K562 (cell line): ENCODE measurements around the gene TSPAN16. TPM values are rescaled to one million over a fixed set of nuclear protein-coding genes. Genes with fewer than 3 reads are reported as not detected.
A peak's percentile ranks its signal among the peaks of the same experiment; 100 is the strongest.

ENCODE experiments used
- ATAC-seq: fragments of 200-7000 bp; cut with Tn5 transposase; 3 replicates; pipeline ENCODE4 v1.9.1; 2020; ENCODE audit warnings: moderate library complexity
- BruUV-seq: library from RNA; stranded (reverse); fragments of 400-500 nt; replicated peaks from 2 replicates; lab custom pipeline; 2021; lab: Mats Ljungman, UMichigan
- CTCF ChIA-PET: fragments of 300-600 bp; formaldehyde crosslinking; extraction: SDS; loops from one replicate; lab custom pipeline; 2021; ENCODE audit warnings: low intra/inter-chr PET ratio; lab: Yijun Ruan, JAX
- POLR2A ChIA-PET: fragments of 300-600, 350-650 bp; sonication (Branson Sonifier 250); formaldehyde crosslinking; extraction: SDS; loops from one replicate; lab custom pipeline; 2021; ENCODE audit warnings: antibody characterized with exemption, inconsistent platforms; lab: Yijun Ruan, JAX
- DNase-seq, 4 experiments: peaks; one replicate each; pipeline versions ENCODE4 v3.0.0 to v3.0.0-alpha.2; 2011 to 2018; ENCODE audit warnings: low spot score in 3 of 4, mixed read lengths in 3 of 4; ENCODE audit errors: extremely low read depth in 1 of 4
- FAIRE-seq: peaks from 2 replicates; lab custom pipeline; 2011; peaks lifted over from hg19 to GRCh38; lab: Jason Lieb, UNC
- H2AFZ ChIP-seq: 2 replicates; pipeline ENCODE4 v1.6.0; 2011; ENCODE audit warnings: low read depth, low read length, control low read depth, inconsistent platforms
- H3K27ac ChIP-seq: fragments of 200-600 bp; 3 replicates; pipeline ENCODE4 v1.8.0; 2011; ENCODE audit warnings: low read depth, mild to moderate bottlenecking, control low read depth, inconsistent platforms, low read length, moderate library complexity, mixed read lengths; ENCODE audit errors: extremely low read depth
- H3K27me3 ChIP-seq, 2 experiments: fragments of 300-600 bp in 1 of 2; 2 replicates in 1 of 2; 3 replicates in 1 of 2; pipeline versions ENCODE4 v1.6.0 to v1.8.0; 2011; ENCODE audit warnings: inconsistent platforms in 2 of 2, low read length in 2 of 2, mild to moderate bottlenecking in 1 of 2, mixed read lengths in 1 of 2, moderate library complexity in 1 of 2; ENCODE audit not compliant: control insufficient read depth in 2 of 2, insufficient read depth in 2 of 2
- H3K36me3 ChIP-seq: fragments of 300-600 bp; 3 replicates; pipeline ENCODE4 v1.8.0; 2011; ENCODE audit warnings: mild to moderate bottlenecking, low read length, inconsistent platforms; ENCODE audit not compliant: control insufficient read depth, insufficient read depth
- H3K4me1 ChIP-seq, 2 experiments: fragments of 200-600 bp in 1 of 2; replicated peaks in 1 of 2; 2 replicates in 1 of 2; 3 replicates in 1 of 2; pipeline versions ENCODE4 v1.5.1 to v1.8.0; 2011; ENCODE audit warnings: inconsistent platforms in 2 of 2, low read length in 2 of 2, mild to moderate bottlenecking in 1 of 2, mixed read lengths in 1 of 2, moderate library complexity in 1 of 2; ENCODE audit not compliant: control insufficient read depth in 2 of 2, insufficient read depth in 2 of 2
- H3K4me2 ChIP-seq: 2 replicates; pipeline ENCODE4 v1.6.1; 2011; ENCODE audit warnings: low read length, control low read depth, inconsistent platforms, mixed read lengths; ENCODE audit not compliant: insufficient read depth
- H3K4me3 ChIP-seq: fragments of 200-600 bp; sonication (generic), shearing (Covaris generic); 2 replicates; pipeline ENCODE4 v1.5.1; 2016; ENCODE audit warnings: control low read depth, inconsistent platforms
- H3K79me2 ChIP-seq: fragments of 200-600 bp; 3 replicates; pipeline ENCODE4 v1.8.0; 2011; ENCODE audit warnings: low read length, inconsistent platforms; ENCODE audit not compliant: control insufficient read depth, insufficient read depth
- H3K9ac ChIP-seq, 2 experiments: 2 replicates each; pipeline versions ENCODE4 v1.6.0 to v1.6.1; 2011; ENCODE audit warnings: low read depth in 2 of 2, low read length in 2 of 2, control low read depth in 1 of 2, inconsistent platforms in 1 of 2, mild to moderate bottlenecking in 1 of 2, mixed read lengths in 1 of 2; ENCODE audit not compliant: insufficient read depth in 1 of 2
- H3K9me1 ChIP-seq: one replicate; pipeline ENCODE4 v1.6.0; 2011; ENCODE audit warnings: inconsistent platforms, mild to moderate bottlenecking, low read length, moderate library complexity; ENCODE audit not compliant: control insufficient read depth, insufficient read depth
- H3K9me3 ChIP-seq: replicated peaks from 2 replicates; pipeline ENCODE4 v1.5.1; 2011; ENCODE audit warnings: low read depth, low read length, inconsistent platforms; ENCODE audit not compliant: control insufficient read depth, insufficient read depth
- H4K20me1 ChIP-seq: replicated peaks from 2 replicates; pipeline ENCODE4 v1.6.1; 2011; ENCODE audit warnings: low read length, inconsistent platforms, mixed read lengths; ENCODE audit not compliant: control insufficient read depth, insufficient read depth
- ARID1B ChIP-seq: fragments of 450-650 bp; IDR thresholded peaks from 2 replicates; pipeline ENCODE4 v1.6.1; 2016; ENCODE audit warnings: antibody characterized with exemption, mild to moderate bottlenecking, inconsistent platforms
- ETS2 ChIP-seq: IDR thresholded peaks from 2 replicates; pipeline ENCODE4 v1.6.1; 2016; ENCODE audit warnings: borderline replicate concordance, missing genetic modification characterization, mild to moderate bottlenecking, moderate library complexity, missing compliant biosample characterization; ENCODE audit not compliant: poor library complexity, severe bottlenecking
- FOSL1 ChIP-seq: fragments of 200-800 bp; sonication (Bioruptor generic); conservative IDR thresholded peaks from 2 replicates; pipeline ENCODE4 v1.6.1; 2016; ENCODE audit warnings: missing genetic modification characterization, missing compliant biosample characterization
- FOXM1 ChIP-seq, 2 experiments: fragments of 450-650 bp in 1 of 2; sonication (generic) in 1 of 2; formaldehyde crosslinking in 1 of 2; IDR thresholded peaks; 2 replicates each; pipeline versions ENCODE4 v1.6.1 to v1.9.0; 2017 to 2022; ENCODE audit warnings: low read depth in 2 of 2, mild to moderate bottlenecking in 2 of 2, missing genetic modification reagents in 1 of 2, moderate library complexity in 1 of 2
- HDGF ChIP-seq: fragments of 450-650 bp; IDR thresholded peaks from 2 replicates; pipeline ENCODE4 v1.6.1; 2016
- JUND ChIP-seq, 2 experiments: IDR thresholded peaks; 2 replicates in 1 of 2; 3 replicates in 1 of 2; pipeline ENCODE4 v1.6.1; 2011; ENCODE audit warnings: borderline replicate concordance in 2 of 2, low read depth in 2 of 2, low read length in 2 of 2, improper control_type of control experiment in 1 of 2, missing biosample characterization in 1 of 2, missing genetic modification characterization in 1 of 2, missing genetic modification reagents in 1 of 2
- MECOM ChIP-seq: fragments of 250-450 bp; sonication (Bioruptor Pico); IDR thresholded peaks from 2 replicates; pipeline ENCODE4 v1.8.0; 2022; ENCODE audit warnings: inconsistent platforms
- PHTF2 ChIP-seq: fragments of 250-450 bp; sonication (Bioruptor Pico); IDR thresholded peaks from 2 replicates; pipeline ENCODE4 v1.5.0; 2021; ENCODE audit warnings: mild to moderate bottlenecking
- PML ChIP-seq: IDR thresholded peaks from 2 replicates; pipeline ENCODE4 v1.6.1; 2012; ENCODE audit warnings: low read length, inconsistent platforms
- RUNX1 ChIP-seq: sonication (generic); IDR thresholded peaks from 2 replicates; pipeline ENCODE4 v1.6.1; 2016; ENCODE audit warnings: antibody characterized with exemption, low read depth
- SIN3B ChIP-seq: fragments of 450-650 bp; IDR thresholded peaks from 2 replicates; pipeline ENCODE4 v1.6.1; 2017; ENCODE audit warnings: low read depth, mild to moderate bottlenecking, moderate library complexity
- TAF1 ChIP-seq: IDR thresholded peaks from 2 replicates; pipeline ENCODE4 v1.6.1; 2011; ENCODE audit warnings: mild to moderate bottlenecking, low read length, moderate library complexity; ENCODE audit not compliant: insufficient read depth, control insufficient read depth, severe bottlenecking; ENCODE audit errors: extremely low read depth
- TAL1 ChIP-seq: fragments of 450-650 bp; IDR thresholded peaks from 2 replicates; pipeline ENCODE4 v1.6.1; 2016; ENCODE audit warnings: mild to moderate bottlenecking
- ZNF274 ChIP-seq: IDR thresholded peaks from 2 replicates; pipeline ENCODE4 v1.6.1; 2011; ENCODE audit warnings: low read depth, mild to moderate bottlenecking, low read length, moderate library complexity, borderline replicate concordance
- WGBS: fragments of 100-300 bp; shearing (Covaris generic); methylation state at CpG from one replicate; pipeline ENCODE4 v1.1.6; 2016; ENCODE audit warnings: low coverage, mixed read lengths; ENCODE audit not compliant: insufficient coverage; ENCODE audit errors: missing lambda C conversion rate; 5-methylcytosine and 5-hydroxymethylcytosine counted together
- in situ Hi-C: fragments of 300-500 bp; cut with MboI; formaldehyde crosslinking; loops from 4 replicates; pipeline ENCODE4 v1.15.0; 2018; ENCODE audit warnings: inconsistent platforms, mixed read lengths
- intact Hi-C: fragments of 100-400 bp; cut with micrococcal nuclease; formaldehyde crosslinking; loops from 2 replicates; pipeline ENCODE4 v1.14.2; 2022
- polyA plus RNA-seq, 8 experiments: library from polyadenylated mRNA; depleted of rRNA in 4 of 8; stranded (reverse) in 5 of 8; unstranded in 3 of 8; fragments of >200 nt; fragmentation: Nextera tagmentation in 2 of 8; fragmentation: Illumina TruSeq in 1 of 8; extraction: Ambion mirVana in 2 of 8; extraction: Trizol in 1 of 8; gene quantifications; 2 replicates each; pipeline versions ENCODE4 v1.2.1 to v1.2.3, GENCODE V29; 2011 to 2014; ENCODE audit warnings: inconsistent platforms in 1 of 8, missing spikeins in 1 of 8
- total RNA-seq, 7 experiments: library from RNA; depleted of rRNA in 6 of 7; stranded (reverse); fragments of >200 nt in 6 of 7; fragmentation: Illumina TruSeq in 2 of 7; extraction: Trizol in 2 of 7; gene quantifications; 2 replicates each; pipeline versions ENCODE4 v1.2.1 to v1.2.3, GENCODE V29; 2011 to 2021; ENCODE audit warnings: low replicate concordance in 1 of 7
- TF ChIP-seq, protein P1 (sequence below): fragments of 450-650 bp; IDR thresholded peaks from 2 replicates; pipeline ENCODE4 v1.6.1; 2016
- TF ChIP-seq, protein P2 (sequence below), 2 experiments: IDR thresholded peaks in 1 of 2; conservative IDR thresholded peaks in 1 of 2; 2 replicates each; pipeline ENCODE4 v1.6.1; 2016; ENCODE audit warnings: low read depth in 2 of 2, mild to moderate bottlenecking in 1 of 2, missing compliant biosample characterization in 1 of 2, missing genetic modification characterization in 1 of 2, moderate library complexity in 1 of 2

The TSPAN16 gene
- total and polyA plus RNA-seq, 9 of the 15 experiments (the other 6 are each of a cell fraction or from before 2014, with no cell fraction given), result not detected

DNA sequence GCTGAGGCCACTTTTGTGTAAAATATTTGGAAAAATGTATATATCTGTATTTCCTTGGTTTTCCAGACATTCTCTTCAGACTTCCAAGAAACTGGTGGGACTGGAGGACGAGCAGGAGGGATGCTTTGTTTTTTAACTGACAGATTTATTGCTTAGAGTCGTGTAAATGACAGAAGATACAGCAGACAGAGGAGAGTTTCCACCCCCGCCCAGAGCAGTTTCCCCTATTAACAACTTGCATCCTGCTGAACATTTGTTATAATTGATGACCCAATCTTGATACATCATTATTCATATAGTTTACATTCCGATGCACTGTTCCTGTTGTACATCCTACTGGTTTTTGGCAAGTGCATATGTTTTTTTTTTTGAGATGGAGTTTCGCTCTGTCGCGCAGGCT, 26.6 kb upstream of the TSPAN16 start (continued):
- TF ChIP-seq ZNF274 (no peak), ETS2 (tag) (no peak), MECOM (CRISPR knock-in tag) (peak; percentile 75; the same call in 1 of the 2 replicates)
- TF ChIP-seq, protein P1, sequence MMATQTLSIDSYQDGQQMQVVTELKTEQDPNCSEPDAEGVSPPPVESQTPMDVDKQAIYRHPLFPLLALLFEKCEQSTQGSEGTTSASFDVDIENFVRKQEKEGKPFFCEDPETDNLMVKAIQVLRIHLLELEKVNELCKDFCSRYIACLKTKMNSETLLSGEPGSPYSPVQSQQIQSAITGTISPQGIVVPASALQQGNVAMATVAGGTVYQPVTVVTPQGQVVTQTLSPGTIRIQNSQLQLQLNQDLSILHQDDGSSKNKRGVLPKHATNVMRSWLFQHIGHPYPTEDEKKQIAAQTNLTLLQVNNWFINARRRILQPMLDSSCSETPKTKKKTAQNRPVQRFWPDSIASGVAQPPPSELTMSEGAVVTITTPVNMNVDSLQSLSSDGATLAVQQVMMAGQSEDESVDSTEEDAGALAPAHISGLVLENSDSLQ, result peak; percentile 82
- TF ChIP-seq, protein P2, sequence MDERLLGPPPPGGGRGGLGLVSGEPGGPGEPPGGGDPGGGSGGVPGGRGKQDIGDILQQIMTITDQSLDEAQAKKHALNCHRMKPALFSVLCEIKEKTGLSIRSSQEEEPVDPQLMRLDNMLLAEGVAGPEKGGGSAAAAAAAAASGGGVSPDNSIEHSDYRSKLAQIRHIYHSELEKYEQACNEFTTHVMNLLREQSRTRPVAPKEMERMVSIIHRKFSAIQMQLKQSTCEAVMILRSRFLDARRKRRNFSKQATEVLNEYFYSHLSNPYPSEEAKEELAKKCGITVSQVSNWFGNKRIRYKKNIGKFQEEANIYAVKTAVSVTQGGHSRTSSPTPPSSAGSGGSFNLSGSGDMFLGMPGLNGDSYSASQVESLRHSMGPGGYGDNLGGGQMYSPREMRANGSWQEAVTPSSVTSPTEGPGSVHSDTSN (CRISPR knock-in tag; IDR thresholded peaks at IDR 0.05; ENCODE audit: low read depth), result no peak
- TF ChIP-seq, protein P2 (tag; conservative IDR thresholded peaks at IDR 0.05; ENCODE audit: low read depth), result peak; percentile 87

DNA sequence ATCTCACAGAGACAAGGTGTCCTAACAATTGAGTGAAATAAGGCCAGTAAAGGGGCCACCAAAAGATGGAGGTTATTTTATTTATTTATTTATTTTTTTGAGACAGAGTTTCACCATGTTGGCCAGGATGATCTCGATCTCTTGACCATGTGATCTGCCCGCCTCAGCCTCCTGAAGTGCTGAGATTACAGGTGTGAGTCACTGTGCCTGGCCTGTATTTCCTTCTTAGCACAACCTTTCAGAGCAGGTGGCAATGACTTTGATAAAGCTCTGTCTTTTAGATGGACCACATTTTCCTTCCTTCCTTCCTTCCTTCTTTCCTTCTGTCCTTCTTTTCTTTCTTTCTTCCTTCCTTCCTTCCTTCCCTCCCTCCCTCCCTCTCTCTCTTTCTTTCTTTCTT, 22.7 kb upstream of the TSPAN16 start:
- POLR2A ChIA-PET, result interaction anchor here (0.5 to 0.6 kb wide), 2 partner anchors 10 to 101 kb away, joined by 3 read pairs; partner anchors contain the start of gene SWSAP1
- no peak overlapping the region for H3K27ac ChIP-seq
- no peak for DNase-seq
- no peaks in the 10 kb centered on the region for H3K9me3 ChIP-seq
- H3K4me1 ChIP-seq, result peaks cover 0 to 5% of the 10 kb centered on the region in 2 experiments; a peak in 2 of 5 replicates
- no peak overlapping the region for H3K4me3 ChIP-seq
- H3K79me2 ChIP-seq, result no peaks in the 10 kb centered on the region
- no peak overlapping the region for H3K9ac ChIP-seq
- no peaks in the 10 kb centered on the region for H4K20me1 ChIP-seq
- no TSS peak for BruUV-seq
- CTCF ChIA-PET, result no interaction called here
- H2AFZ ChIP-seq, result no peak overlapping the region
- H3K9me1 ChIP-seq, result no peaks in the 10 kb centered on the region
- no peak for FAIRE-seq
- no peaks in the 10 kb centered on the region for H3K36me3 ChIP-seq
- H3K27me3 ChIP-seq, result peaks cover 0 to 34% of the 10 kb centered on the region in 2 experiments; a peak in 3 of 5 replicates
- no peak overlapping the region for H3K4me2 ChIP-seq
- intact Hi-C loops, result no loop called here
- in situ Hi-C loops, result no loop called here
- 0% methylated on average over 2 of the region's 2 CpGs for whole genome bisulfite sequencing
- ATAC-seq, result no peak
- no peak for TF ChIP-seq PHTF2 (CRISPR knock-in tag)
- no peak for TF ChIP-seq FOXM1 (IDR thresholded peaks at IDR 0.05; ENCODE audit: low read depth)
- no peak for TF ChIP-seq FOXM1 (CRISPR knock-in tag; IDR thresholded peaks at IDR 0.05; ENCODE audit: low read depth)
- TF ChIP-seq FOSL1 (tag), result peak; percentile 44; the same call in 1 of the 2 replicates
- TF ChIP-seq TAF1, result no peak
- TF ChIP-seq SIN3B, result no peak
- TF ChIP-seq JUND (IDR thresholded peaks at IDR 0.05; ENCODE audit: borderline replicate concordance, low read depth, low read length), result peak; percentile 27; the same call in 1 of the 2 replicates
- TF ChIP-seq JUND (tag; IDR thresholded peaks at IDR 0.05; ENCODE audit: borderline replicate concordance, low read depth, low read length), result no peak
- peak; percentile 43; the same call in 1 of the 2 replicates for TF ChIP-seq ARID1B
- TF ChIP-seq RUNX1, result no peak
- no peak for TF ChIP-seq HDGF
- peak; percentile 28; the same call in 1 of the 2 replicates for TF ChIP-seq TAL1
- no peak for TF ChIP-seq PML
